ENCODE results near the gene TAGLN3.

Gene TAGLN3

GRCh38 chr3:112000966-112001365 lies 2.2 kb downstream of the TAGLN3 start:
- no peak for TF ChIP-seq CTCF (IDR thresholded peaks at IDR 0.05; ENCODE audit: low read depth, low read length, missing control alignments)
- DNase-seq (ENCODE audit: extremely low read depth, low read depth), result no peak
- no peak overlapping the region for H3K4me3 ChIP-seq (replicated peaks; ENCODE audit: low read depth, low read length)

- H3K4me3 ChIP-seq (replicated peaks; ENCODE audit: low read depth, low read length), result no peak overlapping the region
- no peak for DNase-seq (ENCODE audit: extremely low read depth, low read depth)
- TF ChIP-seq CTCF (IDR thresholded peaks at IDR 0.05; ENCODE audit: low read depth, low read length, missing control alignments), result no peak
Observed at GRCh38 chr3:112001526-112001925, 2.8 kb downstream of the TAGLN3 start.

GRCh38 chr3:112002096-112002971 lies 3.6 kb downstream of the TAGLN3 start:
- no peak for DNase-seq (ENCODE audit: extremely low read depth, low read depth)
- TF ChIP-seq CTCF (IDR thresholded peaks at IDR 0.05; ENCODE audit: low read depth, low read length, missing control alignments), result no peak
- H3K4me3 ChIP-seq (replicated peaks; ENCODE audit: low read depth, low read length), result no peak overlapping the region

- H3K4me3 ChIP-seq (replicated peaks; ENCODE audit: low read depth, low read length), result no peak overlapping the region
- no peak for TF ChIP-seq CTCF (IDR thresholded peaks at IDR 0.05; ENCODE audit: low read depth, low read length, missing control alignments)
- DNase-seq (ENCODE audit: extremely low read depth, low read depth), result no peak
Observed at GRCh38 chr3:112003321-112004080, 4.8 kb downstream of the TAGLN3 start.

GRCh38 chr3:112004187-112004586 lies 5.5 kb downstream of the TAGLN3 start:
- H3K4me3 ChIP-seq (replicated peaks; ENCODE audit: low read depth, low read length), result no peak overlapping the region
- DNase-seq (ENCODE audit: extremely low read depth, low read depth), result no peak
- no peak for TF ChIP-seq CTCF (IDR thresholded peaks at IDR 0.05; ENCODE audit: low read depth, low read length, missing control alignments)

- no peak for TF ChIP-seq CTCF (IDR thresholded peaks at IDR 0.05; ENCODE audit: low read depth, low read length, missing control alignments)
- DNase-seq (ENCODE audit: extremely low read depth, low read depth), result no peak
- H3K4me3 ChIP-seq (replicated peaks; ENCODE audit: low read depth, low read length), result no peak overlapping the region
Observed at GRCh38 chr3:112004669-112005068, 5.9 kb downstream of the TAGLN3 start.

Measured in HFF-Myc (cell line).